Stimulated activated CD8-positive, alpha-beta memory T cell treated with anti-CD3 and anti-CD28 coated beads, Interleukin-4, amount 100 ng/mL, for 48 hours (primary cell): ENCODE data around the gene CCDC6.

ENCODE experiments used
- DNase-seq: peaks from one replicate; pipeline ENCODE4 v3.0.0-alpha.2; 2020

The CCDC6 gene

GRCh38 chr10:59843748-59844147, 62.6 kb downstream of the CCDC6 start:
- DNase-seq: no peak

GRCh38 chr10:59839576-59839975, 66.8 kb downstream of the CCDC6 start:
- DNase-seq: no peak

DNA sequence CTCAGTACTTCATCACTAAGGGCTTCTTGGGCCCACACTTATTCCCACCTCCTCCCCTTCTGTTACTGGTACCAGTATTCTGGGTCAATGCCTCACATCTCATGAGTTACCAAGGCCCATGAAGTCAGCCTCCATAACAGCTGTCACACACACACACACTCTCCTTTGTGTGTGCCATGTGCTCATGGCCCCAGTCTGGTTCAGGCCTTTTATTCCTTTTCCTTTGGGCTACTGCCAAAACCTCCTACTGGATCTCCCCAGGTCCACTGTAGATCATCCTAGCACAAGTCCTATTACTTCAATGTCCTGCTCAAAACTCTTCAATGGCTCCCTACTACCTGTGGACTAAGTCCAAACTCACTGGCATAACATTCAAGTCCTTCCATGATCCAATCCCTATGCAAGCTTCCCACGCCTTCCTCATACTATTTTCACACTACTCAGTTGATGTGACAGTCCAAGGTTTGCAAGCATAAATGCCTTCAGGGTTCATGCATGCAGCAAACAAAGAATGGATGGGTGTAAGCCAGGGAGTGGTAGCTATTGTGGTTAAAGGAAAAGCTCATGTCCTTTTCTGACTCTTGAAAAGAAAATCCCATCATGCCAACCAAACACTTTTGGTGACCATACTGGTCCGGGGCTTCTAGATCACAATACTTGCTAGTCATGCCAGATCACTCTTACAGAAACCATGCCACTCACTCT, 68.1 kb downstream of the CCDC6 start:
- DNase-seq: no peak

- no peak for DNase-seq
These were observed 72.5 kb downstream of the CCDC6 start for GRCh38 chr10:59833810-59834209.

GRCh38 chr10:59832506-59832905, 73.8 kb downstream of the CCDC6 start:
- DNase-seq: no peak

DNA sequence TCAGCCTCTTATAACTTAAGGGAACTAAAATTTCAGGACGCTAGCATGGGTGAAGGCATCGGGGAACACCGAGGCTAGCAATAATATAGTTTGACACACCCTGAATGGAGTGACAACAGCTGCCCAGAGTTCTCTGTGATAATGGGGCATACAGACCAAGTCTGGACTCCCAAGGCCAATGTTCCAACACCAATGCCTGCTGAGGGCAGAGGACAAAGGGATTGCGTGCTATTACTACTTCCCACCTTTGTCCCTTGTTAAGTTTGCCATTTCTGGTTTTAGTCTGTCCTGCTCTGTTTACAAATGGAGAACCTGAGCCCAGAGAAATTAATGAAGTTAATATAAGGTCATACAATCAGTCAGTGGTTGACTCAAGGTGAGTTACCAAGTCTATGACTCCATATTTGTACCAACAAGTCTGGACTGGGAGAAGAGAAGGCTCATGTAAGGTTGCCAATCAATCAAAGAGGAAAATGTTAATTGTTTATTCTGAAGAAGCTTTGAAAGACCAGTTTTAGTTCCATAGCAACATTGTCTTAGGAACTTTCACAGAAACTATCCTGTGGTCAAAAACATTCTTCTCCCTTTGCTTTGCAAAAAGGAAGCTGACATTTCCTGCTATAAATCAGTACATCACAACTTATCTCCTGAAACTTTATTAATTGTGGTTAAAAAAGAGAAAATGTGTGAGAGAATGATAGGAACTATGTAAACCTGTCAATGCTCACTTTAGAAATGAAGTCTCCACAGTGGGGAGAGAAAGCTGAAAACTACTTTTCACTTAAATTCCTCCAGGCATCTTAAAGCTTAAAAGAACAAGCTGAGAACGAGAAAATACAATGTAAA, 74.5 kb downstream of the CCDC6 start:
- no peak for DNase-seq

DNA sequence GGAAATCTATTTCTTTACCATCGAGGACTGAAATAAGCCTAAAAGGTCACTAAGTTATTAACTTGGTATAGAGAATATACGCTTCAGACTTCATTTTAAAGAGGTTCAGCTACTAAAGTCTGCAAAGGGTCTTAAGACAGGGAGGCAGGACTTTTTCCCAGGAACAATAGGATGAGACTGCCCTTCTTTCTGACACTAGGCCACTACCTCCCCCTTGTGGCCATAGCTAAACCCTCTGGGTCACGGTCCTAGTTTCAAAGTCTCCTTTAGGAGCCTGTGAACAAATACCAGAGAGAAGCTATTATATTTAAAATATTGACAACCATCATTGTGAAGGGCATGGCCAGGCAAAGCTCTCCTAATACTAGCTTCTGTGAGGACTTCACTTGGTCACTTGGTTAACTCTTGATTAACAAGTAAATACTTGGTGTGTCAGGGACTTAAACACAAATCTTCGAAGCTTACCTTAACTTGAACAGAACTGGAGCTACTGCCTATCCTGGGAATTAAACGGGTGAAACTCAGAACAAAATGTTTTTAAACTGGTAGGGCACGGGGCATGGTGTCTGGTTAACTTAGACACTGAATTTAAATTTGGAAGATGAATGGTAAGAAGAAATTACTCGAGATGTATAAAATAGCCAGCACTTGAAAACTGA, 75.6 kb downstream of the CCDC6 start:
- DNase-seq: no peak

DNA sequence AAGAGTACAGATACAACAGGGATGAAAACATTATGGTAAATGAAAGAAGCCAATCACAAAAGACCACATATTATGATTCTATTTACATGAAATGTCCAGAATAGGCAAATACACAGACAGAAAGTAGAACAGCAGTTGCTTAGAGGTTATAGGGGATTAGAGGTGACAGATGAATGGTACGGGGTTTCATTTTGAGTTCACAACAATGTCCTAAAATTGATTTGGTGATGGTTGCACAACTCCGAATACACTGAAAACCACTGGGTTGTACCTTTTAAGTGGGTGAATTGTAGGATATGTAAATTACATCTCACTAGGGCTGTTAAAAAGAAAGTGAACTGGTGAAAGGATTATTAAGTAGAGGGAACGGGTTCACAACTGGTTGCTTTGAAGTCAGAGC, 76.8 kb downstream of the CCDC6 start:
- no peak for DNase-seq

DNA sequence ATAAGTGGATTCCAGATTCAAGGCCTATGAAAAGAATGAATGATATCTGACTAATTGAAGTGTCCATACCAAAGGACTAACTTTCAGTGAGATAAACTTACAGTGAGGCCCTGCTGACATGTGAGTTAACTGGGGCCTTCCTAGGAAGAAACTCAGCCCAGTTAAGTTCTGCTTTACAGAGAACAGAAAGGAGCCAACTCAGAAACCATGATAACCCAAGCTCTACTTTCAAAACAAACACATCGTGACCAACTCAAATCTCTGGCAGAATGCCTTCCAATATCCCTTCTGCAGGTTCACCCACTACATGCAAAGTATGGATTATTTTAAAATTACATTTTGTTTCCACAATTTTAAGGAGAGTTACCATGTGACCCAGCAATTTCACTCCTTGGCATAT, 77.3 kb downstream of the CCDC6 start:
- no peak for DNase-seq

GRCh38 chr10:59825932-59826331, 80.4 kb downstream of the CCDC6 start:
- DNase-seq: no peak

DNA sequence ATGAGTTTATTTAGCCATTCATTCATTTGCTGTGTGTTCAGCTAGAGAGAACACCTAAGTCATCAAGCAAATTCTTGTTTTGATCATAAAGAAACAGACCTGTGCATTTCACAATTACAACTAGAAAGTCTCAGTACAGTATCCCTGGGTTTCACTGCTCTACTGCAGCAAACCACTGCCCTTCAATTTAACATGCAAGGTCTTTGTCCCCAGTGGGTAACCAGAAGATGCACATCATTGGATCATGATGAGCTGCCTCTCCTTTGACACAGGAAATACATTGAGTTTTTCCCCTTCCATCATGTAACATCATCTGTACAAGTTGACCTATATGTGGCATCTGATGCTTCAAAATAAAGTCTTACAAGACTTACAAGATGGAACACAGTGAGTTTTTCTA, 82.6 kb downstream of the CCDC6 start:
- DNase-seq: no peak

- DNase-seq: no peak
These were observed 83.2 kb downstream of the CCDC6 start for GRCh38 chr10:59823111-59823510.

- no peak for DNase-seq
These were observed 85.9 kb downstream of the CCDC6 start for GRCh38 chr10:59820471-59820870.

DNA sequence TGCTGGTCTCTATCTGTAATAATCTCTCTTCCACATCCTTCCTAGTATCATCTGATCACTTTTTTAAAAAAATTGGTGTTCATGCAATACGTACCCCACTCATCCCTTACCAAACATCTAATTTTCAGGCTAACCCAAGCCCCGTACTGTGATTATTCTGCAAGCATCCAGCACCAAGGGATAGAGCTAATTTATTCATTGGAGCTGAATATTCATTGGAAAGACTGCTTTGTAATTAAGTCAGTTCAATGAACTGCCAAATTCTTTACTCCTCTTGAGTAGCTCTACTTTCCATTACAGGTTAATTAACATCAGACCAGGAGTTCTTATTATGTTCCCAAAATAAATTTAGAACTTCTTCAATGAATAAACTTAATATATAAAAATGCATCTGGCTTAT, 86.7 kb downstream of the CCDC6 start:
- DNase-seq: no peak

GRCh38 chr10:59819265-59819664, 87.1 kb downstream of the CCDC6 start:
- DNase-seq: no peak

DNA sequence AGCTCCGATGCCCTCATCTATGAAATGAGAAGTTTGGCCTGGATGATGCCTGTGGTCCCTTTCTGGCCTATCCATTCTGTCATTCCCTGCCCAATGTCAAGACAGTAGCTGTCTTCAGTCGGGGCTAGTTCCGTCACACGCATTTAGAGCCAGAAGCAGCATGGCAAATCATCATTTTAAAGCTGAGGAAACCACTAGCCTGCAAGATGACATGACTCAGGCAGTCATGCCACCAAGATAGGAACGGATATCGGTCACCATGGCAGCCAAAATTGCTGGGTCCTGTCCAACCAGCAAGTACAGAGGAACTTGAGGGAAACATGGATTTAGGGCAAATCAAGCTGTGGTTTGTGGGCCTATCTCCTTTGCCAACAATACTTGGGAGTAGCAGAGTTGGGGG, 88.6 kb downstream of the CCDC6 start:
- no peak for DNase-seq

GRCh38 chr10:59814878-59815277, 91.5 kb downstream of the CCDC6 start:
- no peak for DNase-seq

DNA sequence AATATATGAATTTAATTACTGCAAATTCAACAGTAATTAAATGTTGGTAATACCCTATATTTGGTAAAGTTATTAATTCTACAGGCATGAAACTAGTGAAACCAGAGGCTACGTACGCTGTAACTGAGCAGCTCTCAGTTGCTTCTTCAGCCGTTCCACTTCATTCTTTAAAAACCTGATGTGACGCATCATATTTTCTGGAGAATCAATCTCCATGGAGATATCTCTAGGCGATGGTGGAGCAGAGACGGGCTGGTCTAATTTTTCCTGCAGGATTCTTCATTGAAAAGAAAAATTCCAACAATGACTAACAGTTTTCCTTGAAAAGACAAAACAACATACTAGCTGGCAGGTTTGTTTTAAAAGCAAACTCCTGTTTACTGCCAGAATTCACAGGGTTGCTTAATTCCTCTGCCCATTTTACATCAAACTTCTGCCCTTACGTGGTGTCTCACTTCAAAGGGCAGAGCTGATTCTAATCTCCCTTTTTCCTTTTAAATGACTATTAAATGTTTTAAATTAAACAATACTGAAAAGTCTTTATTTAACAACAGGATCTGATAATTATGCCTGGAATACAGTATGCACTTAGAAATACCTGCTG, 93.7 kb downstream of the CCDC6 start:
- no peak for DNase-seq

- DNase-seq: no peak
These were observed 96.7 kb downstream of the CCDC6 start for GRCh38 chr10:59809644-59809974.

DNA sequence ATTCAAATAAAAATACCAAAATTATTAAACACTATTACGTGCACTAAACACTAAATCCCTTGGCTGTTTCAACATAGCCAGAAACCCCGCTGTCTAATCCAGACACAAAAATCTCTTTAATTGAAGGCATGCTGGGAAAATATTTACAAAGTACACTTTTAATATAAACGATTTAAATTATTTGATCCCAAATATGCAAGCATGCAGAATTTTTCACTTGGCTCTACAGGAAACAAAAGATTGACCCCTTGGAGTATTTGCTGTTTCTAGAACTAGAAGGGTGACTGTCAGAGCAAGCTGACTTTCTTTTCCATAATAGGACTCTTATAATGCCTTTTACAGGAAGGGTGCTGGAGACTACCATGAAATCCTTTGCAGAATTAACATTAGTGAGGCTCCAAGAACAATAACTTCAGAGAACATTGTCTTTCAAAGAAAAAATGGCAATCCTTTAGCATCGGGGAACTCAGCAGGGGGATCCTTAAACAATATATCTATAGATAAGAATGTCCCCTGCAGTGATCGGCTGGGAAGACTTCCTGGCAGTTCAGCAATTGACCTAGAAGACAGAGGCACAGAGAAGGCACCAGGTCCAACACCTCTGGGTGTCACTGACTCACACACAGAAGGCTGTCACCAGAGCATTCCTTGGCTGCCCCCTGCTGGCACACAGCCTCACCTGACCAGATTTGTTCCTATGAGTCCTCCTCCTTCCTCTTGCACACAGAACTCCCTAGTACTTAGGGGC, 97.3 kb downstream of the CCDC6 start:
- DNase-seq: peak; percentile 82

DNA sequence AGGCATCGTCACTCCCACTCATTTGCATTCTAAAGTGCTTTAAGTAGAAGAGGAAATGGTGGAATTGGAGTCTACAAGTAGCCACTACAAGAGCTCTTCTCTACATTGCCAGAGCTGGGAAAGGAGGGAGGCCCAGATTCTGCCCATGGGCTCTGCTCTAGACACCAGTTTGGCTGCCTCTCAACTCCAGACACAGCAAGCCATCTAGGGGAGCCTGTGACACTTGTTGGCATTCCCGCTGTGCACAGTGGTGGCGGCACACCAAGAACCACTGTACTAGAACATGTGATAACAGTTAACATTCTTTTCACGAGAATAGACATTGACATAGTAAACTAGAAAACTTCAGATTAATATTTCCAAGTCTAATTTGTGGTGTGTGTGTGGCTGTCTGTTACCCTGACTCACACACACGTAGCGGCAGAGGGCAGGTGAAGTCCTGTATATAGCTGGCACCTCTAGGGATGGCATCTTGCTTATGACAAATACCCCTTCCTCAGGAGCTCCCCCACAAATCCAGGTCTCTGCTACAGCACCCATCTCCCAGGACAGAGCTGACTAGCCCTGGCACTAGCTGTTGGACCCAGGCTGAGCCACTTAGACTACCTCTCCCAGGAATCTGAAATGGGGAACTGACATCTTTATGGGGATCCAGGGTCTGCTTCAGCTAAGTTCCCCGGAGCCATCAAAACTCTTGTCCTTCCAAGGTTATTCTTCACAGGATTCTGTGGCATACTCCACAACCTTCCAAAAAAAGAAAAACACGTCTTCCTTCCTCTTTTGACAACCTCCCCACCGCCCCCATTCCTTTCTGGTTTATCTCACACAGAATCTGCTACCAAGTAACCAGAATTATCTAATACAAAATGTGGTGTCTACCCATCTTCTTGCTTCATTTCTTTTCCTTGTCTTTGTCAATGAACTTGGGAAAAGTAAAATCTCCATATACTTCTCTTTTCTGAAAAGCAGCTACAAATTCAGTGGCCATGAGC, 98.4 kb downstream of the CCDC6 start:
- DNase-seq: no peak

- DNase-seq: no peak
These were observed 101.3 kb downstream of the CCDC6 start for GRCh38 chr10:59805014-59805413.
